Sigmoid colon (tissue), 7 donors: ENCODE results near the gene NCSTN. TPM values are rescaled to one million over a fixed set of nuclear protein-coding genes. Genes with fewer than 3 reads are reported as not detected.

Experiments used
- DNase-seq: peaks from one replicate; pipeline ENCODE4 v3.0.0-alpha.2; 2019
- H3K27ac ChIP-seq, 4 donors: fragments of 200-600 bp; sonication (generic); one replicate each; pipeline ENCODE4 v1.5.1; 2016 to 2019; ENCODE audit warnings: mild to moderate bottlenecking in 1 of 4
- H3K27me3 ChIP-seq, 3 donors: fragments of 200-600 bp; sonication (generic); one replicate each; pipeline ENCODE4 v1.5.1; 2019; ENCODE audit warnings: mild to moderate bottlenecking in 1 of 3
- H3K36me3 ChIP-seq, 4 donors: fragments of 200-600 bp; sonication (generic); one replicate each; pipeline ENCODE4 v1.5.1; 2016 to 2019
- H3K4me1 ChIP-seq, 4 donors: fragments of 200-600 bp; sonication (generic); one replicate each; pipeline ENCODE4 v1.5.1; 2017 to 2019
- H3K4me3 ChIP-seq, 4 donors: fragments of 200-600 bp; sonication (generic); one replicate each; pipeline ENCODE4 v1.5.1; 2017 to 2019; ENCODE audit warnings: mild to moderate bottlenecking in 2 of 4, moderate library complexity in 1 of 4
- H3K9me3 ChIP-seq, 4 donors: fragments of 200-600 bp in 3 of 4; sonication (generic) in 3 of 4; one replicate each; pipeline versions ENCODE4 v1.5.1 to v1.6.1; 2013 to 2019
- CTCF ChIP-seq, 4 experiments: fragments of 450-650 bp in 3 of 4; fragments of 200-600 bp in 1 of 4; IDR thresholded peaks; one replicate each; pipeline ENCODE4 v1.5.1; 2016 to 2019; ENCODE audit warnings: antibody characterized with exemption in 4 of 4, mild to moderate bottlenecking in 3 of 4, moderate library complexity in 2 of 4
- EP300 ChIP-seq, 4 donors: sonication (generic); formaldehyde crosslinking; IDR thresholded peaks; one replicate each; pipeline ENCODE4 v1.6.1; 2017; ENCODE audit warnings: antibody characterized with exemption in 4 of 4
- POLR2A ChIP-seq, 2 donors: fragments of 450-650 bp; IDR thresholded peaks; one replicate each; pipeline ENCODE4 v1.6.1; 2016; ENCODE audit warnings: antibody characterized with exemption in 2 of 2, mild to moderate bottlenecking in 2 of 2, moderate library complexity in 2 of 2
- POLR2AphosphoS5 ChIP-seq, 4 donors: sonication (generic); formaldehyde crosslinking; IDR thresholded peaks; one replicate each; pipeline ENCODE4 v1.6.1; 2017; ENCODE audit warnings: antibody characterized with exemption in 4 of 4
- WGBS, 2 donors: extraction: QIAGEN DNeasy Blood & Tissue Kit; methylation state at CpG; one replicate each; pipeline ENCODE4 v1.1.7; 2013; 5-methylcytosine and 5-hydroxymethylcytosine counted together
- intact Hi-C: fragments of 100-400 bp; cut with DNase I; formaldehyde crosslinking; loops from one replicate; pipeline ENCODE4 v1.15.1; 2023
- polyA plus RNA-seq, 3 donors: library from polyadenylated mRNA; stranded (reverse); fragments of 200-250 nt; gene quantifications; one replicate each; pipeline ENCODE4 v1.2.3, GENCODE V29; 2013
- total RNA-seq, 4 donors: library from RNA; depleted of rRNA; stranded (reverse); fragments of >200 nt; gene quantifications; one replicate each; pipeline ENCODE4 v1.1.0, GENCODE V29; 2016
- donor health status: healthy with polysubstance abuse.
- donor health status: Bipolar disorder and iron deficiency.
- donor health status: healthy.

NCSTN gene
- total and polyA plus RNA-seq, 7 donors, result 12.0 to 55.6 (median 32.9) TPM

GRCh38 chr1:160325252-160325651 lies 17.9 kb upstream of the NCSTN start:
- peaks cover 19 to 97% (median 48%) of the 10 kb centered on the region in 4 donors for H3K36me3 ChIP-seq
- no peak for DNase-seq
- H3K27ac ChIP-seq, result no peak overlapping the region
- 95 to 98% methylated on average over 4 of the region's 4 CpGs for WGBS, 2 donors
- H3K9me3 ChIP-seq, result no peaks in the 10 kb centered on the region
- no peaks in the 10 kb centered on the region for H3K27me3 ChIP-seq
- H3K4me1 ChIP-seq, result no peaks in the 10 kb centered on the region
- H3K4me3 ChIP-seq, result no peak overlapping the region
- TF ChIP-seq EP300 (IDR thresholded peaks at IDR 0.05) (no peak), POLR2A (IDR thresholded peaks at IDR 0.05) (no peak)
- intact Hi-C loops, result no loop called here

- intact Hi-C loops, result no loop called here
- TF ChIP-seq POLR2A (IDR thresholded peaks at IDR 0.05) (no peak), EP300 (IDR thresholded peaks at IDR 0.05) (no peak), POLR2AphosphoS5 (IDR thresholded peaks at IDR 0.05) (no peak), CTCF (IDR thresholded peaks at IDR 0.05) (no peak)
- WGBS, 2 donors, result 95 to 97% methylated on average over 5 of the region's 5 CpGs
- Histone ChIP-seq H3K4me1 (no peaks in the 10 kb centered on the region), H3K36me3 (peaks cover 28 to 100% (median 60%) of the 10 kb centered on the region in 4 donors), H3K4me3 (no peak overlapping the region), H3K27me3 (no peaks in the 10 kb centered on the region), H3K9me3 (no peaks in the 10 kb centered on the region), H3K27ac (no peak overlapping the region)
- no peak for DNase-seq
These were observed 16.8 kb upstream of the NCSTN start for GRCh38 chr1:160326418-160326817.

GRCh38 chr1:160328184-160328583 lies 15.0 kb upstream of the NCSTN start:
- no peak for TF ChIP-seq POLR2AphosphoS5 (IDR thresholded peaks at IDR 0.05)
- TF ChIP-seq EP300 (IDR thresholded peaks at IDR 0.05), result no peak
- no peaks in the 10 kb centered on the region for H3K9me3 ChIP-seq

GRCh38 chr1:160330119-160330518 lies 13.1 kb upstream of the NCSTN start:
- TF ChIP-seq EP300 (IDR thresholded peaks at IDR 0.05) (no peak), CTCF (IDR thresholded peaks at IDR 0.05) (no peak)
- H3K27me3 ChIP-seq, result no peaks in the 10 kb centered on the region
- DNase-seq, result no peak
- no peak overlapping the region for H3K4me3 ChIP-seq
- H3K27ac ChIP-seq, result no peak overlapping the region
- H3K36me3 ChIP-seq, result peaks cover 52 to 100% (median 75%) of the 10 kb centered on the region in 4 donors
- intact Hi-C loops, result no loop called here
- H3K9me3 ChIP-seq, result no peaks in the 10 kb centered on the region
- no peaks in the 10 kb centered on the region for H3K4me1 ChIP-seq

More at GRCh38 chr1:160328184-160328583, 15.0 kb upstream of the NCSTN start:
- 81 to 86% methylated on average over 8 of the region's 8 CpGs for WGBS, 2 donors
- no peaks in the 10 kb centered on the region for H3K4me1 ChIP-seq
- peaks cover 46 to 100% (median 70%) of the 10 kb centered on the region in 4 donors for H3K36me3 ChIP-seq
- H3K27me3 ChIP-seq, result no peaks in the 10 kb centered on the region
- no peak overlapping the region for H3K4me3 ChIP-seq
- DNase-seq, result no peak
- intact Hi-C loops, result no loop called here
- H3K27ac ChIP-seq, result no peak overlapping the region

GRCh38 chr1:160332516-160332915 lies 10.7 kb upstream of the NCSTN start:
- Histone ChIP-seq H3K4me1 (no peaks in the 10 kb centered on the region), H3K27ac (no peak overlapping the region), H3K9me3 (no peaks in the 10 kb centered on the region), H3K36me3 (peaks cover 52 to 99% (median 64%) of the 10 kb centered on the region in 4 donors), H3K4me3 (no peak overlapping the region), H3K27me3 (no peaks in the 10 kb centered on the region)
- no peak for DNase-seq
- TF ChIP-seq POLR2AphosphoS5 (IDR thresholded peaks at IDR 0.05) (no peak), POLR2A (IDR thresholded peaks at IDR 0.05) (no peak), EP300 (IDR thresholded peaks at IDR 0.05) (no peak), CTCF (IDR thresholded peaks at IDR 0.05) (no peak)
- intact Hi-C loops, result no loop called here

- 87% methylated on average over 4 of the region's 4 CpGs for WGBS, 2 donors
- intact Hi-C loops, result loop anchor here (5.0 kb wide), 1 partner anchor 46 kb away; no protein-coding TSS in a partner anchor
- H3K27ac ChIP-seq, result no peak overlapping the region
These were observed 4.6 kb upstream of the NCSTN start for GRCh38 chr1:160338580-160338979.

More at GRCh38 chr1:160338580-160338979, 4.6 kb upstream of the NCSTN start:
- Histone ChIP-seq H3K27me3 (no peaks in the 10 kb centered on the region), H3K9me3 (no peaks in the 10 kb centered on the region), H3K4me3 (no peak overlapping the region), H3K36me3 (peaks cover 6 to 64% (median 21%) of the 10 kb centered on the region in 4 donors), H3K4me1 (peaks cover 0 to 22% (median 14%) of the 10 kb centered on the region in 4 donors)
- TF ChIP-seq POLR2AphosphoS5 (IDR thresholded peaks at IDR 0.05) (peak in 1 of 4 donors; percentile 18), EP300 (IDR thresholded peaks at IDR 0.05) (no peak), POLR2A (IDR thresholded peaks at IDR 0.05) (no peak), CTCF (IDR thresholded peaks at IDR 0.05) (no peak)
- DNase-seq, result no peak
